GM12892 (cell line): ENCODE results near the gene IRF5.
A peak's percentile ranks its signal among the peaks of the same experiment; 100 is the strongest.
"Not testable (repeated sequence)": the region's sequence is repeated elsewhere in the genome, so short reads cannot be mapped to it uniquely, and the experiment has no call there.

ENCODE experiments used
- DNase-seq: peaks from one replicate; pipeline ENCODE4 v3.0.0; 2011; ENCODE audit not compliant: insufficient read length
- FAIRE-seq: peaks from 2 replicates; lab custom pipeline; 2011; peaks lifted over from hg19 to GRCh38; lab: Jason Lieb, UNC
- POLR2A ChIP-seq: IDR thresholded peaks from 2 replicates; pipeline ENCODE4 v1.6.1; 2011; ENCODE audit warnings: low read depth, low read length, control low read depth
- POLR2AphosphoS5 ChIP-seq: IDR thresholded peaks from 2 replicates; pipeline ENCODE4 v1.6.1; 2011; ENCODE audit warnings: low read depth, low read length, control low read depth
- TAF1 ChIP-seq: IDR thresholded peaks from 2 replicates; pipeline ENCODE4 v1.6.1; 2011; ENCODE audit warnings: low read depth, mild to moderate bottlenecking, control low read depth, low read length, borderline replicate concordance

IRF5 gene

GRCh38 chr7:128961030-128961659 is 23.4 kb downstream of the IRF5 start:
- no peak for DNase-seq
- peak; percentile 62 for FAIRE-seq
- TF ChIP-seq TAF1: no peak
- no peak for TF ChIP-seq POLR2A
- no peak for TF ChIP-seq POLR2AphosphoS5

DNA sequence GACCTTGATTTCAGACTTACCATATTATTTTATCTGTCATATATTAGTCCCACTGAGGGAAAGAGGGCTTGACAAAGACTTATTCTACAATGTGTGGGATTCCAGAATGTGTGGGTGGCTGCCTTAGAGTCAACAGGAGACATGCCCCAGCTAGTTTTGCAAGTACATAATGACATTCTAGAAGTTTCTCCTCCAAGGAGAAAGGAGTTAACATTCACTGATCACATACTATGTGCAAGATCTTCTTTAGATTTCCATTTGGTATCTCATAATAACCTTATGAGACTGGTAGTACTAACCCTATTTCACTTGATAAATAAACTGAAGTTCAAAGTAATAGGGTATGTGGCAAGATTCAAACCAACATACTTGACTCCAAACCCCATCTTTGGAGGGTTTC is 25.2 kb downstream of the IRF5 start:
- TF ChIP-seq POLR2AphosphoS5 (no peak), TAF1 (no peak), POLR2A (no peak)
- no peak for DNase-seq
- no peak for FAIRE-seq

DNA sequence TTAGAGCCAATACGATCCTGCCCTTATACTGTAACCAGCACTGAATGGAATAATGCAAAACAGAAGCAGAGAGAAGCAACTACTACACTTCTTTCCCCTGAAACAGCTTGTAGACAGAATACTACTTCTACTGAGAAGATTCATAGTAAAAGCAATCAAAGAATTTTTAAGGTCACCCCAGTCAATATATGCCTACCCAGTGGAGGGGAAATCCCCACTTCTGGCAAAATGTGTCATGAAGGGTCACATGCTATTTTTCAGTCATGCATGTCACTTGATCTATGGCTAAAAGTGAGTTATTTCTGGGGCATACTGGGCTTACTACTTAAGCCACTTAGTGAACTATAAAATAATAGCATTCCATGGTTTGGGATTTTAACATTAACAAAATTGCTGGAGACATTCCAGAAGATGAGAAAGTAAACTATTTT is 25.6 kb downstream of the IRF5 start:
- DNase-seq: no peak
- peak; percentile 84 for FAIRE-seq
- TF ChIP-seq TAF1: no peak
- TF ChIP-seq POLR2AphosphoS5: no peak
- no peak for TF ChIP-seq POLR2A

GRCh38 chr7:128968624-128969023 is 30.9 kb downstream of the IRF5 start:
- DNase-seq (no peak), FAIRE-seq (no peak)
- TF ChIP-seq POLR2AphosphoS5: no peak
- no peak for TF ChIP-seq TAF1
- TF ChIP-seq POLR2A: no peak

DNA sequence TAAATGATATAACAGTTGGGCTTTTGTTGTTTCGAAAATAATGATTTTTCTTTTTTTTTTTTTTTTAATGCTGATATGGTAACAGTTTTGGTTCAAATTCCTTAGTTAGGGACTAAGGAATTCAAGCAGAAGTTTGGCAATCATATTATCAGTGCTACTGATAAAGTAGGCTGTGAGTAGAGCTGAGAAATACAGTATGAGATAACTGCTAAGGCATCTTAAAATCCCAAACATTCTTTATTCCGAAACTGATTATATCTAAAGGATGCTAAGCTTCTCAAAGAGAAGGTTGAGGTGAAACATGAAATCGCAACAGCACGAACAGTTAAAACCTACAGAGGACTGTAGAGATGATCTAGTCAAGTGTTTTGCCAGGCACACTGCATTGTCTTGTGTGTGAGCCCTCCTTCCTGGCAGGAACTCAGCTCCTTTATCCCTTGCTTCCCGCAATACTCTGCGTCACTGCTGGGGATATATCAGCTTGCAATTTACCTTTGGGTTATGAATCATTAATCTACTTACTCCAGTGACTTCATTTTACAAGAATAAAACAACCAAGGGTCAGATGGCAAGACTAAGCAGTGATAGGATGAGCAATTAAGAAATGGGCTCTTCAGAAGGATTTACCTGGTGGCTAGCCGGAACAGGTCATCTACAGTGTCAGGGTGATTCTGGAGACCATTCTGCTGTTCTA is 36.7 kb downstream of the IRF5 start:
- FAIRE-seq: no peak
- DNase-seq: no peak
- TF ChIP-seq TAF1 (no peak), POLR2AphosphoS5 (no peak), POLR2A (no peak)

GRCh38 chr7:128982105-128982504 is 44.4 kb downstream of the IRF5 start:
- no peak for TF ChIP-seq TAF1
- no peak for TF ChIP-seq POLR2A
- no peak for TF ChIP-seq POLR2AphosphoS5
- FAIRE-seq: no peak
- no peak for DNase-seq

DNA sequence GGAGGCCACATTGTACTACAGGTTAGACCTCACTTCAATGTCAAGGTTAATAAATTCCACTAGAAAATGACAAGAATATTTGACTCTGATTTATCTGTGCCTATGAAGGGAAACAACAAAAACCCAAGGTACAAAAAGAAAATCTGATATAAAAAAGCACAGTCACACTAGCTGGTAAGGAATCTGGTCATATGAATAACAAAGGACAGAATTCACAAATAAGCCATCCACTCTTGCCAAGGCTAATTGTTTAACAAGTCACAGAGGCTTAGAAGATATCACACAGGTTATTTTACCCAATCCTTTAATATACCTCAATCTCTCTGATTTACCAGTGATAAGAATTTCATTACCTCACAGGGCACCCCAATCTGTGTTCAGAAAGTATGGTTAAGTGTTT is 47.9 kb downstream of the IRF5 start:
- FAIRE-seq: no peak
- no peak for TF ChIP-seq TAF1
- no peak for TF ChIP-seq POLR2AphosphoS5
- TF ChIP-seq POLR2A: no peak
- DNase-seq: no peak

GRCh38 chr7:128986609-128987008 is 48.9 kb downstream of the IRF5 start:
- no peak for FAIRE-seq
- no peak for TF ChIP-seq POLR2AphosphoS5
- no peak for TF ChIP-seq TAF1
- TF ChIP-seq POLR2A: no peak
- no peak for DNase-seq

DNA sequence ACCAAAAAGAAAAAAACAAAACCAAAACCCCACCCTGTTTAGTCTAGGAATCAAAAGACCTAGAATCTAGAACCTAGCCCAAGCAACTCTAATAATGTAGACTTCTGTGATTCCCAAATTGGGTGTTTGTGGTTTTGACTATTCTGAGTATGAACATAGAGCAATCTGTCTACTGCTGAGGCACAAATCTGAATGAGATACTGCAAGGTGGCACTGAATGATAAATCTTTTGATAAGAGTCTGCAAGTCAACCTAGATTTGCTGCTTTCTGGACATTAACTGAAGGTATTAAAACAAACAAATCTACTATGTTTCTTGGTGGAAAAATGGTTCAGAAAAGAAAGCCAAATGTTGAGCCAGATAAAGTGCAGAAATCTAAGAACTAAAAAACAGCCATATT is 50.6 kb downstream of the IRF5 start:
- no peak for DNase-seq
- no peak for TF ChIP-seq POLR2A
- TF ChIP-seq TAF1: no peak
- TF ChIP-seq POLR2AphosphoS5: no peak
- FAIRE-seq: no peak

GRCh38 chr7:128989961-128990360 is 52.2 kb downstream of the IRF5 start:
- DNase-seq (no peak), FAIRE-seq (no peak)
- TF ChIP-seq POLR2A: no peak
- no peak for TF ChIP-seq POLR2AphosphoS5
- TF ChIP-seq TAF1: no peak

DNA sequence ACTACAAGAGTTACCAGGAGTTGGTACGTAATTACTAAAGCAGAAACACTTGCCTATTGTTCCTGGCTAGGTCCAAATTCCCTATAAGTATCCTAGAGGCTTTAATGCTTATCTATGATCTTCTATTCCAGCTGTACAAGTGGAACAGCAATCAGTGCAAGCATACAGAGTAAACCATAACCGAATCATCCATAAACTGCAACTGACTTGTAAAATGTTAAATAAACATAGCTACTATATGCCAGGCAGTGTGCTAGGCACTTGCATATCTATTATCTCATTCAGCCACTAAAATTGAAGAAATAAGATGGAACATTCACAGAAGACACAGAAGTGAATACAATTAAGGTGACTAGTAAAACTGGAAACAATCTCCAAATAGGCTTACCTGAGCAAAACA is 55.7 kb downstream of the IRF5 start:
- DNase-seq: no peak
- FAIRE-seq: no peak
- TF ChIP-seq POLR2A: no peak
- no peak for TF ChIP-seq POLR2AphosphoS5
- no peak for TF ChIP-seq TAF1

- DNase-seq, FAIRE-seq: not testable (repeated sequence)
These were observed 56.8 kb downstream of the IRF5 start for GRCh38 chr7:128994560-128994959.

GRCh38 chr7:128997181-128997580 is 59.5 kb downstream of the IRF5 start:
- TF ChIP-seq POLR2A (no peak), POLR2AphosphoS5 (no peak), TAF1 (no peak)
- no peak for DNase-seq
- no peak for FAIRE-seq
